H1 (cell line): ENCODE data around the gene FBXO11.

Source experiments
- CHD1 ChIP-seq: IDR thresholded peaks from 2 replicates; pipeline ENCODE4 v1.6.1; 2012; ENCODE audit warnings: low read depth, low read length, improper control_type of control experiment
- CREB1 ChIP-seq: IDR thresholded peaks from 2 replicates; pipeline ENCODE4 v1.6.1; 2012; ENCODE audit warnings: inconsistent platforms
- CTCF ChIP-seq, 3 experiments: IDR thresholded peaks; 1 replicate in 2 of 3; 2 replicates in 1 of 3; pipeline versions ENCODE4 v1.5.1 to v1.6.1; 2011; ENCODE audit warnings: low read length in 3 of 3, mild to moderate bottlenecking in 3 of 3, inconsistent platforms in 2 of 3, low read depth in 1 of 3, moderate library complexity in 1 of 3; ENCODE audit not compliant: insufficient read depth in 1 of 3; ENCODE audit errors: control extremely low read depth in 1 of 3
- EP300 ChIP-seq, 2 experiments: IDR thresholded peaks; 1 replicate in 1 of 2; 2 replicates in 1 of 2; pipeline ENCODE4 v1.6.1; 2011 to 2012; ENCODE audit warnings: low read depth in 2 of 2, low read length in 2 of 2, mild to moderate bottlenecking in 2 of 2, borderline replicate concordance in 1 of 2, inconsistent platforms in 1 of 2, moderate library complexity in 1 of 2
- EZH2 ChIP-seq: fragments of 200-600 bp; sonication (generic); IDR thresholded peaks from 2 replicates; pipeline ENCODE4 v1.7.1; 2012; ENCODE audit warnings: low read depth, mild to moderate bottlenecking, moderate library complexity, low read length, inconsistent platforms; ENCODE audit not compliant: severe bottlenecking
- POLR2A ChIP-seq, 2 experiments: IDR thresholded peaks; 1 replicate in 1 of 2; 2 replicates in 1 of 2; pipeline ENCODE4 v1.6.1; 2011; ENCODE audit warnings: low read depth in 2 of 2, low read length in 2 of 2, mild to moderate bottlenecking in 2 of 2; ENCODE audit errors: control extremely low read depth in 1 of 2
- RAD21 ChIP-seq, 2 experiments: IDR thresholded peaks in 1 of 2; conservative IDR thresholded peaks in 1 of 2; 2 replicates each; pipeline ENCODE4 v1.6.1; 2011; ENCODE audit warnings: low read depth in 2 of 2, low read length in 2 of 2, improper control_type of control experiment in 1 of 2, inconsistent platforms in 1 of 2, mild to moderate bottlenecking in 1 of 2, moderate library complexity in 1 of 2
- SUZ12 ChIP-seq: fragments of 200-600 bp; sonication (generic); IDR thresholded peaks from 2 replicates; pipeline ENCODE4 v1.6.1; 2012; ENCODE audit warnings: mild to moderate bottlenecking, inconsistent platforms, low read length, moderate library complexity, mixed read lengths
- YY1 ChIP-seq: IDR thresholded peaks from 2 replicates; pipeline ENCODE4 v1.6.1; 2011; ENCODE audit warnings: low read depth, mild to moderate bottlenecking, low read length

GRCh38 chr2:47838249-47838648 lies 68.0 kb downstream of the FBXO11 start:
- TF ChIP-seq RAD21 (IDR thresholded peaks at IDR 0.05 in 1 of 2, conservative IDR thresholded peaks at IDR 0.05 in 1 of 2; ENCODE audit: low read depth in 2 of 2, low read length in 2 of 2) (no peak), CREB1 (no peak), CTCF (IDR thresholded peaks at IDR 0.05; ENCODE audit: control extremely low read depth in 1 of 3, insufficient read depth in 1 of 3, low read depth in 1 of 3, low read length in 3 of 3) (no peak), EP300 (IDR thresholded peaks at IDR 0.05; ENCODE audit: borderline replicate concordance in 1 of 2, low read depth in 2 of 2, low read length in 2 of 2) (no peak), POLR2A (IDR thresholded peaks at IDR 0.05; ENCODE audit: control extremely low read depth in 1 of 2, low read depth in 2 of 2, low read length in 2 of 2) (no peak), YY1 (no peak), CHD1 (no peak), EZH2 (no peak), SUZ12 (no peak)
